GM18526 (cell line): ENCODE results near the gene BOD1L1.

Source experiments
- POLR2A ChIP-seq: IDR thresholded peaks from 3 replicates; pipeline ENCODE4 v1.6.1; 2011; ENCODE audit not compliant: insufficient read length; ENCODE audit errors: extremely low read depth

BOD1L1 gene

GRCh38 chr4:13640149-13640940 is 12.8 kb upstream of the BOD1L1 start:
- TF ChIP-seq POLR2A, result no peak

DNA sequence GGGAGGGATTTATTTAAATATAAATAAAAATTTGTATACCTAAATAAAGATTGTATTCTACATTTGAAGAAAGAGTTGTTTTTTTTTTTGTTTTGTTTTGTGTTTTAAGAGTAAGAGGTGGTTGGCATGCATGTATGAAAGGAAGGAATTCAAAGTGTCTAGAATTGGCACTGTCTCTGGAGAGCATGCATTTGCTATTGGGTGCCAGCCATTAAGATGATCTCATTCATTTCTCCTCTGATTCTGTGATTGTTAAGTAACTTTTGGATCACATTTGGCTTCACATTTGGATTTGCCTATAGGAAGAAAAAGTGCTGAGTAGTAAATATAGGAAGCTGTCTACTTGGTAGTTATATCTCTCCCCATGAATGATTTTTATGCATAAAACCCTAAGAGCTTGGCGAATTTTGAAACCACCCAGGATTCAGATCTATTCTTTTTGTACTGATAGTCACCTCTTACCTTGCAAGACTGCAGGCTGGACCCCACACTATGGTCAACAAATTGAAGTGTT is 7.8 kb upstream of the BOD1L1 start:
- no peak for TF ChIP-seq POLR2A

DNA sequence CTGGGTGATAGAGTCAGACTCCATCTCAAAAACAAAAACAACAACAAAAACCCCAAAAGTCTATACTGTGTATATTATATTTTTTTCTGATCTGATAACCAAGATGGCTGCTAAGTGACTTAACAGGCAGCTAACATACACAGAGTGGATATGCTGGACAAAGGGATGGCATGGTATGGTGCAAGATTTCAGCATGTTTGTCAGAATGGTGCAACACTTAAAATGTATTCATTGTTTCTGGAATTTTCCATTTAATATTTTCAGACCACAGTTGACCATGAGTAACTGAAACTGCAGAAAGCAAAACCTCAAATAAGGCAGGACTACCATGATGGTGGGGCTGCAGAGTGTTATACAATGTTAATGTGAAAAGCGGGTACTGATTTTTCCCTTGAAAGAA is 6.1 kb upstream of the BOD1L1 start:
- no peak for TF ChIP-seq POLR2A

- no peak for TF ChIP-seq POLR2A
These were observed 333 bp downstream of the BOD1L1 start for GRCh38 chr4:13627178-13627605.

DNA sequence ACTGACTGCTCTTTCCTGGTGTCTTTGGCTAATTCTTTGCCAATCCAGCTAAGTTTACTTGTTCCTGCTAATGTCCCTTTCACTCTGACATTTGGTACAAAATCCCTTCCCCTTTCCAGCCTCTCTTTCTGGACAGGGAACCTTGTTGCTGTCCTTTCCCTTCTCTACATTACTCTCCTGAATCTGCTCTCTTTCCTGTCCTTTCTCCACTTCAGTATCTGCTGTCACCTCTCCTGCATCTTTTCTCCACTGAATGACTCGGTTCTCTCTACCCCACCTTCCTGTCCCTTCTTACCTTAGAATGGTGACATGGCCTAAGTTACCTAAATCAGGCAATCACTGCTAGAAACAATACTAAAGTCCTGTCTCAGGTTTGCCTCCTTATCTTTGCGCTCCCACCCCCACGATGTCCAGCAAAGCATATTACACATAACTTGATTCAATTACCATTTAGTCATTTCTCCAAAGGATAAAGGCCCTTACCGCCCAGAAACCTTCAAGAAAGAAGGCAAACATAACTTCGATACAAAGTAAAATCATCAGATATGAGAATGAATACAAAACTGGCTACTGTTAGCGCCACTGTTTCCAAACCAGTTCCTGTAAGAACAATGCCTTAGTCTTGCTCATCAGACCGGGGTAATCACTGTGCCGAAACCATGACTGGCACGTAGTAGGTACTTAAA is 890 bp downstream of the BOD1L1 start:
- TF ChIP-seq POLR2A, result no peak

GRCh38 chr4:13618212-13618806 is 9.2 kb downstream of the BOD1L1 start:
- TF ChIP-seq POLR2A, result no peak

DNA sequence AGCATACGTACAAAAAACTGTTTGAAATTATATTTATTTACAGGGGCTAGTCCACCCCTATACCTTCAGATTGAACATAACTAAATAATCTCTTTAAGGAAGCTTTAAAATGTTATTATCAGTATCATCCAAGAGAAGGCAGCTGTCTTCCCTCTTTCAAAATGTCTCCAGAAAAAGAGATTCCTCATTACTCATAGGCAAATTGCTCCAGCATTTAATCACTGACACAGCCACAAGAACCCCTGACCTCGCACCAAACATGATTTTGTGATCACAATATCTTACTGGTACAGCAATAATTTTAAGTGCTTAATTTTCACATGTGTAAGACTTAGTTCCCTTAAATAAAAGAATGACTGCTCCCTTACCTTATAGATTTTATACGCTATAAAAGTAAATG is 9.7 kb downstream of the BOD1L1 start:
- TF ChIP-seq POLR2A, result no peak

DNA sequence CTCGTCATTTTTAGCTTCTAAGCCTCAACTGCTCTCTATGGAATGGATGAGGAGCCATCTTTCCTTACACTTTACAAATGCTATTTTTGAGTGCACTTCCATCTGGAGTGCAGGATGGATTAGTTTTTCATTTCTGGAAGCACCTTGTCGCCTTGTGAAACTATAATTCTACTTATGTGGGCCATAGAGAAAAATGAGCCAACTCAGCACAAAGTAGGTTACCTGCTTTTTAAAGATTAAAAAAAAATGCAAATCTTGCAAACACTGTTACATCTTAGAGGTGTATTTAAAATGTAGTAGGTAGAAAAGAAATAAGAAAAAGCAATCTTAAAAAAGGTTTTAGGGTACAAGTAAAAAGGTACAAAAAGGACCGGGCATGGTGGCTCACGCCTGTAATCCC is 10.9 kb downstream of the BOD1L1 start:
- TF ChIP-seq POLR2A, result no peak

DNA sequence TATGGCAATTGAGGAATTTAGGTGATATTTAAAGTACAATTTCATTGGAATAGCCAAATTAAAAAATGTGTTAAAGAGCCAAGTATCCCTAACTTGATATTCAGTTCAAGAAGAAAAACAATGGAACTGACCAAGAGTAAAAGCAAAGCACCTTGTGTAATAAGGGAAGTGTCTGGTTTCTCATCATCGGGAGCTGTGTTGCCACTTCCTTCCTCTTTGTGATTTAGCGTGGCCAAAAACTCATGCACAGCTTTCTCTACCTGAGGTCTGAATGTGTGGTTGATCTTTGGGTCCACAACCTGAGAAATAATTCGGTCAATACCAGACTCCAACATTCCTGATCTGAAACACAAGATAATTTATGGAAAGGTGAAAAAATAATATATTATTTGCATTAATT is 12.4 kb downstream of the BOD1L1 start:
- no peak for TF ChIP-seq POLR2A

GRCh38 chr4:13612569-13612968 is 15.0 kb downstream of the BOD1L1 start:
- TF ChIP-seq POLR2A, result no peak

DNA sequence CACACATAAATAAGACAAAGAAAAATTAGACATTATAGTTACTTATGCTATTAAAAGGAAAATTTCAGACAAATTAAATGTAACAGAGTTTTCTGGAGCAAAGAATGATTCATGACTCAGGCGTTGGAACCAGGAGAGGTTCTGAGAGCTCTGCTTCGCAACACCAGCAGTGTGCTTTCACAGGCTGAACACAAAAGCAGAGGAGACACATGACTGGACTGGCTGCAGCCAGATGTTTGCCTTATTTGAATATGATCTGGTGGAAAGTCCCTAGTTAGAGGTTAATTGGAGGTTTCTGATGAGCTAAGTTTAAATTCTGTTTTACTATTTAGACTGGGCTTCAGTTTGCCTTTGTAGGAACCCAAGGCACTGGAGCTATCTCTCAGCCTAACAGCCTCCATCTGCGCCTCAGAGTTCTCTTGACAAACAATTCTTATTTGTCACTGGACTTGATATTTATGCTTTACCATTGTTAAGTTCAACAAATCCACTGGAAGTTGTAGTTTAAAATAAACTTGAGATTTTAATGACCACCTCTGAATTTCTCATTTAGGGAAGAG is 16.2 kb downstream of the BOD1L1 start:
- TF ChIP-seq POLR2A, result no peak

- no peak for TF ChIP-seq POLR2A
These were observed 22.2 kb downstream of the BOD1L1 start for GRCh38 chr4:13605330-13605729.

GRCh38 chr4:13601848-13602247 is 25.7 kb downstream of the BOD1L1 start:
- no peak for TF ChIP-seq POLR2A

DNA sequence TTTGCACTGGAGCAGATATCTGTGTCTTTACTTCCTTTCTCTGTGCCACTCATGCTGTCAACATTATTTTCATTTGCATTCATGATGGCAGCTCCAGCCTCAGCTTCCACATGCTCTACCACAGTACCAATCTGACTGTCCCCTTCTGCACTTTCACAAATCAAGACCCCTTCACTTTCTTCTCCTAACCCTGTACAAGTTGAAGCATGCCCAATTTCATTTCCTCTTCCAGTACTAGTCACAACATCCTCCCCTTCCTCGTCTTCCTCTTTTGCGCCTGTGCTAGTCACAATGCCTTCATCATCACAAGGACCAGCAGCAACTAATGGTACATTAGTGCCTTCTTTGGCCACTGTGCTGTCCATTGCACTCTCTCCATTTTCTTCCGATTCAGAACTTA is 26.5 kb downstream of the BOD1L1 start:
- TF ChIP-seq POLR2A, result no peak

GRCh38 chr4:13599159-13599558 is 28.4 kb downstream of the BOD1L1 start:
- no peak for TF ChIP-seq POLR2A

DNA sequence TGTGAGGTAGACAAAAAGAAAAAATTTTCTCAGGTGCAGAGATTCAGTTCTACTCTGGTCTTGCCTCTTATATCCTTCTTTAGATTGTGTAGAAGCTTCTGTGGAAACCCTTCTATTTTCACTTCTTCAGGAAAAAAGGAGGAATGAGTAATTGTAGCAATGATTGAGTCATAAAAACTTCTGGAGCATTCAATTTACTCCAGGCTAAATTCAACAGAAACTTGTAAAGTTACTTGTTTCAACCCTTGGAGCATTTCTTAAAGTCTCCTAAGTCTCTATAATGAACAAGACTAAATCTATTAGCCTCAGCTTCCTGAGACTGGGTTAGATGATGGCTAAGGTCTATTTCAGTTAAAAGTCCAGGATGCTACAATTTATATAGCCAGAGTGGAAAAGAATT is 29.9 kb downstream of the BOD1L1 start:
- no peak for TF ChIP-seq POLR2A
